CD4-positive, CD25-positive, alpha-beta regulatory T cell (primary cell): ENCODE data around the gene BICRA. TPM values are rescaled to one million over a fixed set of nuclear protein-coding genes. Genes with fewer than 3 reads are reported as not detected.

Experiments used
- ATAC-seq, 2 donors: fragments of 150-1000 bp; cut with Tn5 transposase; one replicate each; pipeline ENCODE4 v1.10.0; 2021; ENCODE audit warnings: low read depth in 2 of 2, moderate number of reproducible peaks in 2 of 2, moderate library complexity in 1 of 2
- DNase-seq, 3 donors: peaks; one replicate each; pipeline versions ENCODE4 v3.0.0 to v3.0.0-alpha.2; 2012 to 2022; ENCODE audit warnings: mixed read lengths in 1 of 3
- H3K27ac ChIP-seq: one replicate; pipeline ENCODE4 v1.7.0; 2013; ENCODE audit warnings: mild to moderate bottlenecking, low read length; ENCODE audit not compliant: insufficient read depth, poor library complexity, severe bottlenecking
- H3K27me3 ChIP-seq: one replicate; pipeline ENCODE4 v1.7.0; 2013; ENCODE audit warnings: low read length; ENCODE audit not compliant: control insufficient read depth, insufficient read depth
- H3K36me3 ChIP-seq: one replicate; pipeline ENCODE4 v1.7.0; 2013; ENCODE audit warnings: mild to moderate bottlenecking, low read length, moderate library complexity; ENCODE audit not compliant: control insufficient read depth, insufficient read depth
- H3K4me1 ChIP-seq: 2 replicates; pipeline ENCODE4 v1.7.0; 2013; ENCODE audit warnings: mild to moderate bottlenecking, low read length; ENCODE audit not compliant: insufficient read depth, control insufficient read depth, poor library complexity, severe bottlenecking
- H3K4me3 ChIP-seq: one replicate; pipeline ENCODE4 v1.7.0; 2013; ENCODE audit warnings: low read depth, mild to moderate bottlenecking, low read length, moderate library complexity
- H3K9me3 ChIP-seq, 2 experiments: 1 replicate in 1 of 2; 2 replicates in 1 of 2; pipeline ENCODE4 v1.7.0; 2013; ENCODE audit warnings: low read length in 2 of 2, mild to moderate bottlenecking in 1 of 2, moderate library complexity in 1 of 2; ENCODE audit not compliant: control insufficient read depth in 2 of 2
- H3K27ac Mint-ChIP-seq, 3 donors: one replicate each; pipeline ENCODE4 v1.8.0; 2020 to 2022; ENCODE audit warnings: mild to moderate bottlenecking in 3 of 3, mixed read lengths in 3 of 3, moderate library complexity in 2 of 3
- H3K27me3 Mint-ChIP-seq: one replicate; pipeline ENCODE4 v1.8.0; 2022; ENCODE audit warnings: mild to moderate bottlenecking, mixed read lengths
- H3K36me3 Mint-ChIP-seq: one replicate; pipeline ENCODE4 v1.8.0; 2020; ENCODE audit warnings: mixed read lengths
- H3K4me1 Mint-ChIP-seq, 4 donors: one replicate each; pipeline ENCODE4 v1.8.0; 2020 to 2022; ENCODE audit warnings: mixed read lengths in 4 of 4, mild to moderate bottlenecking in 1 of 4
- H3K4me3 Mint-ChIP-seq, 4 donors: one replicate each; pipeline ENCODE4 v1.8.0; 2020 to 2022; ENCODE audit warnings: mild to moderate bottlenecking in 4 of 4, mixed read lengths in 4 of 4, moderate library complexity in 3 of 4
- H3K9me3 Mint-ChIP-seq, 7 donors: one replicate each; pipeline ENCODE4 v1.8.0; 2020 to 2022; ENCODE audit warnings: mixed read lengths in 7 of 7, mild to moderate bottlenecking in 3 of 7, moderate library complexity in 2 of 7
- polyA plus RNA-seq, 4 donors: library from polyadenylated mRNA; unstranded; fragments of 300-500 nt; fragmentation: Illumina TruSeq; gene quantifications; one replicate each; pipeline ENCODE4 v1.2.3, GENCODE V29; 2021
- total RNA-seq: library from RNA; stranded (reverse); gene quantifications from one replicate; pipeline ENCODE4 v1.2.3, GENCODE V29; 2022

BICRA gene
- total and polyA plus RNA-seq, 5 donors from 2014 or later, result 0.25 to 43.8 (median 0.52) TPM

DNA sequence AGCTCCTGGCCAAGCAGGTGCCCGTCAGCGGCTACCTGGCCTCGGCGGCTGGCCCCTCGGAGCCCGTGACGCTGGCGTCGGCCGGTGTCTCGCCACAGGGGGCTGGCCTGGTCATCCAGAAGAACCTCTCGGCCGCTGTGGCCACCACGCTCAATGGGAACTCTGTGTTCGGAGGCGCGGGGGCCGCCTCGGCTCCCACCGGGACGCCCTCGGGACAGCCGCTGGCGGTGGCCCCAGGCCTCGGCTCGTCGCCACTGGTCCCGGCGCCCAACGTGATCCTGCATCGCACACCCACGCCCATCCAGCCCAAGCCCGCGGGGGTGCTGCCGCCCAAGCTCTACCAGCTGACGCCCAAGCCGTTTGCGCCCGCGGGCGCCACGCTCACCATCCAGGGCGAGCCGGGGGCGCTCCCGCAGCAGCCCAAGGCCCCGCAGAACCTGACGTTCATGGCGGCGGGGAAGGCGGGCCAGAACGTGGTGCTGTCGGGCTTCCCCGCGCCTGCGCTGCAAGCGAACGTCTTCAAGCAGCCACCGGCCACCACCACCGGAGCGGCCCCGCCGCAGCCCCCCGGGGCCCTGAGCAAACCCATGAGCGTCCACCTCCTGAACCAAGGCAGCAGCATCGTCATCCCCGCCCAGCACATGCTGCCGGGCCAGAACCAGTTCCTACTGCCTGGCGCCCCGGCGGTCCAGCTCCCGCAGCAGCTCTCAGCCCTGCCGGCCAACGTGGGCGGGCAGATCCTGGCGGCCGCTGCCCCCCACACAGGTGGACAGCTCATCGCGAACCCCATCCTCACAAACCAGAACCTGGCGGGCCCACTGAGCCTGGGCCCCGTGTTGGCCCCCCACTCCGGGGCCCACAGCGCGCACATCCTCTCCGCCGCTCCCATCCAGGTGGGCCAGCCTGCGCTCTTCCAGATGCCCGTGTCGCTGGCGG is 71.3 kb downstream of the BICRA start:
- no peak for DNase-seq
- Mint-ChIP-seq H3K27ac (no peak overlapping the region), H3K27me3 (no peaks in the 10 kb centered on the region), H3K4me1 (peaks cover 3 to 7% (median 5%) of the 10 kb centered on the region in 4 donors), H3K4me3 (no peak overlapping the region), H3K36me3 (peaks cover 35% of the 10 kb centered on the region), H3K9me3 (no peaks in the 10 kb centered on the region)
- no peak overlapping the region for H3K4me3 ChIP-seq
- H3K9me3 ChIP-seq, result no peaks in the 10 kb centered on the region
- no peak for ATAC-seq
- H3K27me3 ChIP-seq, result no peaks in the 10 kb centered on the region
- H3K4me1 ChIP-seq, result no peaks in the 10 kb centered on the region
- H3K27ac ChIP-seq, result no peak overlapping the region
- H3K36me3 ChIP-seq, result peaks cover 38% of the 10 kb centered on the region

- no peak overlapping the region for H3K27ac ChIP-seq
- H3K36me3 Mint-ChIP-seq, result peaks cover 36% of the 10 kb centered on the region
- H3K27ac Mint-ChIP-seq, result no peak overlapping the region
- no peaks in the 10 kb centered on the region for H3K4me1 ChIP-seq
- H3K9me3 ChIP-seq, result no peaks in the 10 kb centered on the region
- no peak for DNase-seq
- ATAC-seq, result no peak
- H3K4me1 Mint-ChIP-seq, result peaks cover 3 to 9% (median 6%) of the 10 kb centered on the region in 4 donors
- H3K36me3 ChIP-seq, result peaks cover 31% of the 10 kb centered on the region
- H3K27me3 ChIP-seq, result no peaks in the 10 kb centered on the region
- H3K4me3 ChIP-seq, result no peak overlapping the region
- H3K27me3 Mint-ChIP-seq, result no peaks in the 10 kb centered on the region
- H3K4me3 Mint-ChIP-seq, result no peak overlapping the region
- H3K9me3 Mint-ChIP-seq, result no peaks in the 10 kb centered on the region
Measured at GRCh38 chr19:47680858-47681332, 72.0 kb downstream of the BICRA start.

DNA sequence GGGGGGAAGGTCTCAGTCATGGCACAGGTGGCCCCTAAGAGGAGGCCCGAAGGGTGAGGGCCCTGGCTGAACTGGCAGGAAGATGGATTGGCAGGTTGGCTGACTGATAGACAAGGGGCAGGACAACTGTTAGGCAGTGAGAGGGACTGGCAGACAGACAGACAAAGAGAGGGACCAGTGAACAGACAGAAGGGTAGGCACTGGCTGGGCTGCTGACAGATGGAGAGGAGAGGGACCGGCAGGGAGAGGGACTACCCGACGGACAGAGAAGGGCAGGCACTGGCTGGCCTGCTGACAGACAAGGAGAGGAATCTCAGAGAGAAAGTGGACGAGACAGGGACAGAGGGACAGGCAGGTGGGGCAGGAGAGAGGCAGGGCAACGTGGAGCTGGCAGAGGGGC is 72.5 kb downstream of the BICRA start:
- peaks cover 27% of the 10 kb centered on the region for H3K36me3 ChIP-seq
- H3K27ac Mint-ChIP-seq, result no peak overlapping the region

DNA sequence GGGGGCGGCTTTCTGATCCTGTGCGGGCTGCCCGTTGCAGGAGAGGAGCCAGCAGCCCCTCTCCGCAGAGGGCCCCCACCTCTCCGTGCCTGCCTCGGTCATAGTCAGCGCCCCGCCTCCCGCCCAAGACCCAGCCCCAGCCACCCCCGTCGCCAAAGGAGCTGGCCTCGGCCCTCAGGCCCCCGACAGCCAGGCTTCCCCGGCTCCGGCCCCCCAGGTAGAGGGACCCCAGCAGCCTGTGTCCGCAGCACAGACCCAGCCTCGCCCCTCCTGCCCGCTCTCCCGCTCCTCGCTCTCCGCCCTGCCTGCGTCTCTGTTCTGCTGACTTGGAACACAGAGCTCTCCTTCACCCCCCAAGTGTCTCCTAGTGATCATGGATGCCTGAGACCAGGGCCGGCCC is 73.0 kb downstream of the BICRA start:
- no peaks in the 10 kb centered on the region for H3K27me3 ChIP-seq
- H3K36me3 ChIP-seq, result peaks cover 23% of the 10 kb centered on the region
- no peaks in the 10 kb centered on the region for H3K9me3 ChIP-seq
- Mint-ChIP-seq H3K27ac (no peak overlapping the region), H3K9me3 (no peaks in the 10 kb centered on the region), H3K4me3 (no peak overlapping the region), H3K4me1 (peaks cover 4 to 9% (median 7%) of the 10 kb centered on the region in 4 donors), H3K27me3 (no peaks in the 10 kb centered on the region), H3K36me3 (peaks cover 30% of the 10 kb centered on the region)
- ATAC-seq (no peak), DNase-seq (no peak)
- H3K4me1 ChIP-seq, result no peaks in the 10 kb centered on the region
- no peak overlapping the region for H3K4me3 ChIP-seq
- H3K27ac ChIP-seq, result no peak overlapping the region

More for the DNA sequence above, 72.5 kb downstream of the BICRA start:
- H3K27ac ChIP-seq, result no peak overlapping the region
- Mint-ChIP-seq H3K4me3 (no peak overlapping the region), H3K27me3 (no peaks in the 10 kb centered on the region), H3K4me1 (peaks cover 4 to 9% (median 6%) of the 10 kb centered on the region in 4 donors), H3K9me3 (no peaks in the 10 kb centered on the region), H3K36me3 (peaks cover 35% of the 10 kb centered on the region)
- H3K27me3 ChIP-seq, result no peaks in the 10 kb centered on the region
- ATAC-seq (no peak), DNase-seq (no peak)
- no peaks in the 10 kb centered on the region for H3K4me1 ChIP-seq
- no peak overlapping the region for H3K4me3 ChIP-seq
- H3K9me3 ChIP-seq, result no peaks in the 10 kb centered on the region

GRCh38 chr19:47682939-47683338 is 74.0 kb downstream of the BICRA start:
- H3K4me1 Mint-ChIP-seq, result peaks cover 5 to 9% (median 7%) of the 10 kb centered on the region in 4 donors
- no peak for DNase-seq
- H3K9me3 ChIP-seq, result no peaks in the 10 kb centered on the region
- H3K9me3 Mint-ChIP-seq, result no peaks in the 10 kb centered on the region
- H3K27ac ChIP-seq, result no peak overlapping the region
- no peak overlapping the region for H3K27ac Mint-ChIP-seq
- peaks cover 27% of the 10 kb centered on the region for H3K36me3 Mint-ChIP-seq
- no peak overlapping the region for H3K4me3 ChIP-seq
- peaks cover 16% of the 10 kb centered on the region for H3K36me3 ChIP-seq
- H3K27me3 ChIP-seq, result no peaks in the 10 kb centered on the region
- H3K4me3 Mint-ChIP-seq, result no peak overlapping the region
- H3K4me1 ChIP-seq, result no peaks in the 10 kb centered on the region
- H3K27me3 Mint-ChIP-seq, result no peaks in the 10 kb centered on the region
- no peak for ATAC-seq

DNA sequence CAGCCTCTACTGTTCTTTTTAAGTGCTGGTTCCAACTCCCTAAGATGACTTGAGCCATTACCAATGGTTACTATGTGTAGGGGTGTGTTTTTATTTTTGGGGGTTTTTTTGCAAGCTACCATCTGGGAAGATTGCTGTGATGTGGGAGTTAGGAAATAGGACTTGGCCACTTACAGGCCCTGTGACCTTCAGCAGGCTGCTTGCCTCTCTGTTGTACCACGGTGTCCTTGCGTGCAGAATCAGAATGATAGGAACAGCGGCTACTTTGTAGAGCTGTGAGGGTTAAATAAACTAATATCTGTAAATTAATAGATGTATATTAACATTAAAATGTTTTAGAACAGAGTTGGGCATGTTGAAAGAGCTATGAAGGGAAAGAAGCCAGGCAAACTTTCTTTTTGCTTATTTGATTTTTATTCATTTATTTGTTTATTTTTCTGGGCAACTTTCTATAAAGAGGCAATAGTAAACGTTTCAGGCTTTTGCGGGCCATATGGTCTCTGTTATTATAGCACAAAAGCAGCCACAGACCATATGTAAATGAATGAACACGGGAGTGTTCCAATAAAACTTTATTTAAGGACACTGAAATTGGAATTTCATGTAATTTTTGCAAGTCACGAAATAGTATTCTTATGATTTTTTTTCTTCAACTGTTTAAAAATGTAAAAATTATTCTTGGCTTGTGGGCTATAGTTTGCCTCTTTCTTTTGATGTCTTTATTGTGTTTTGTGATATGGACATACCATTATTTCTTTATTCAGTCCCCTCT is 77.9 kb downstream of the BICRA start:
- Histone ChIP-seq H3K27me3 (no peaks in the 10 kb centered on the region), H3K4me3 (no peak overlapping the region), H3K9me3 (no peaks in the 10 kb centered on the region), H3K4me1 (no peaks in the 10 kb centered on the region), H3K27ac (no peak overlapping the region), H3K36me3 (peaks cover 8% of the 10 kb centered on the region)
- Mint-ChIP-seq H3K27me3 (no peaks in the 10 kb centered on the region), H3K36me3 (peaks cover 31% of the 10 kb centered on the region), H3K4me3 (no peak overlapping the region), H3K27ac (no peak overlapping the region), H3K9me3 (no peaks in the 10 kb centered on the region), H3K4me1 (peaks cover 5 to 7% (median 6%) of the 10 kb centered on the region in 4 donors)
- ATAC-seq (no peak), DNase-seq (no peak)

DNA sequence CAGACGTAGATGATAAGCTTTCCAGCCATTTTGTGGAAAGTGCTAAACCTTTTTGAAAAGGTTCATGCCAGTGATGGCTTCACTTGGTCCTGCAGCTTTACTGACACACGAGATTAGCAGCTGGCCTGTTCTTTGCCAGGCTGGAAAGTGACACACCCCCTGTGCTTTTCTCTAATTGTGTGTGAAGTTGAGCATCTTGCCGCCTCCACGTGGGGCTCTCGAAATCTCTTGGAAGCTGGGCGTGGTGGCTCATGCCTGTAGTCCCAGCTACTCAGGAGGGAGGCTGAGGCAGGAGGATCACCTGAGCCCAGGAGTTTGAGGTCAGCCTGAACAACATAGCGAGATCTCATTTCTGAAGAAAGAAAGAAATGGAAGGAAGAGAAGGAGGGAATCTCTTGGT is 79.0 kb downstream of the BICRA start:
- no peaks in the 10 kb centered on the region for H3K9me3 ChIP-seq
- Mint-ChIP-seq H3K4me1 (peaks cover 5 to 6% (median 6%) of the 10 kb centered on the region in 4 donors), H3K27ac (peak overlapping the region in 1 of 3 donors; percentile 35), H3K9me3 (no peaks in the 10 kb centered on the region), H3K4me3 (no peak overlapping the region), H3K27me3 (no peaks in the 10 kb centered on the region), H3K36me3 (peaks cover 30% of the 10 kb centered on the region)
- no peaks in the 10 kb centered on the region for H3K4me1 ChIP-seq
- DNase-seq (no peak), ATAC-seq (no peak)
- H3K27me3 ChIP-seq, result no peaks in the 10 kb centered on the region
- H3K4me3 ChIP-seq, result no peak overlapping the region
- peaks cover 9% of the 10 kb centered on the region for H3K36me3 ChIP-seq
- no peak overlapping the region for H3K27ac ChIP-seq
